ENCODE data around the gene SSR4. TPM values are rescaled to one million over a fixed set of nuclear protein-coding genes. Genes with fewer than 3 reads are reported as not detected.

Gene SSR4
- total RNA-seq, 1 donor: 156 TPM

DNA sequence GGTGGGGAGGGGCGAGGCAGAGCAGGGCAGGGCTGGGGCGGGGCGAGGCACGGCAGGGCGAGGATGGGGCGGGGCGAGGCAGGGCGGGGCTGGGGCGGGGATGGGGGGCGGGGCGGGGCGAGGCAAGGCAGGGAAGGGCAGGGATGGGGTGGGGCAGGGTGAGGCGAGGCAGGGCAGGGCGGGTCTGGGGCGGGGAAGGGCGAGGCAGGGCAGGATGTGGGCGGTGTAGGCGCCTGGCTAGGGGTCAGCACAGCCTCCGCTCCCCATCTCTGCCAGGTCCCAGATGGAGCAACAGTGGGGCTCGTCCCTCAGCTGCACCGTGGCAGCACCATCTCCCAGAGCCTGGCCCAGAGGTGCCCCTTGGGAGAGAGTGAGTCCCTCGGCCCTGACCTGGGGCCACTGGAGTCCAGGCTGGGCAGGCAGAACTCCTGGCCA is 17.8 kb upstream of the SSR4 start:
- Histone ChIP-seq H3K36me3 (ENCODE audit: insufficient read depth, low read length) (no peaks in the 10 kb centered on the region), H2AFZ (ENCODE audit: low read length) (no peak overlapping the region), H3K4me3 (ENCODE audit: insufficient read depth, low read length) (no peak overlapping the region), H3K4me2 (ENCODE audit: insufficient read depth, low read length) (no peak overlapping the region), H3K4me1 (ENCODE audit: insufficient read depth, low read length) (peaks cover 2% of the 10 kb centered on the region), H3K79me2 (ENCODE audit: insufficient read depth, low read length) (no peaks in the 10 kb centered on the region), H3K27me3 (ENCODE audit: insufficient read depth, low read length) (no peaks in the 10 kb centered on the region), H3K9me3 (ENCODE audit: low read depth, low read length) (no peaks in the 10 kb centered on the region), H3K27ac (ENCODE audit: low read depth, low read length) (no peak overlapping the region), H4K20me1 (ENCODE audit: insufficient read depth, low read length) (no peaks in the 10 kb centered on the region)
- TF ChIP-seq, protein P1, sequence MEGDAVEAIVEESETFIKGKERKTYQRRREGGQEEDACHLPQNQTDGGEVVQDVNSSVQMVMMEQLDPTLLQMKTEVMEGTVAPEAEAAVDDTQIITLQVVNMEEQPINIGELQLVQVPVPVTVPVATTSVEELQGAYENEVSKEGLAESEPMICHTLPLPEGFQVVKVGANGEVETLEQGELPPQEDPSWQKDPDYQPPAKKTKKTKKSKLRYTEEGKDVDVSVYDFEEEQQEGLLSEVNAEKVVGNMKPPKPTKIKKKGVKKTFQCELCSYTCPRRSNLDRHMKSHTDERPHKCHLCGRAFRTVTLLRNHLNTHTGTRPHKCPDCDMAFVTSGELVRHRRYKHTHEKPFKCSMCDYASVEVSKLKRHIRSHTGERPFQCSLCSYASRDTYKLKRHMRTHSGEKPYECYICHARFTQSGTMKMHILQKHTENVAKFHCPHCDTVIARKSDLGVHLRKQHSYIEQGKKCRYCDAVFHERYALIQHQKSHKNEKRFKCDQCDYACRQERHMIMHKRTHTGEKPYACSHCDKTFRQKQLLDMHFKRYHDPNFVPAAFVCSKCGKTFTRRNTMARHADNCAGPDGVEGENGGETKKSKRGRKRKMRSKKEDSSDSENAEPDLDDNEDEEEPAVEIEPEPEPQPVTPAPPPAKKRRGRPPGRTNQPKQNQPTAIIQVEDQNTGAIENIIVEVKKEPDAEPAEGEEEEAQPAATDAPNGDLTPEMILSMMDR (IDR thresholded peaks at IDR 0.05; ENCODE audit: extremely low read depth, low read depth, low read length): no peak
- DNase-seq (ENCODE audit: insufficient read length, low spot score, missing footprints): no peak

DNA sequence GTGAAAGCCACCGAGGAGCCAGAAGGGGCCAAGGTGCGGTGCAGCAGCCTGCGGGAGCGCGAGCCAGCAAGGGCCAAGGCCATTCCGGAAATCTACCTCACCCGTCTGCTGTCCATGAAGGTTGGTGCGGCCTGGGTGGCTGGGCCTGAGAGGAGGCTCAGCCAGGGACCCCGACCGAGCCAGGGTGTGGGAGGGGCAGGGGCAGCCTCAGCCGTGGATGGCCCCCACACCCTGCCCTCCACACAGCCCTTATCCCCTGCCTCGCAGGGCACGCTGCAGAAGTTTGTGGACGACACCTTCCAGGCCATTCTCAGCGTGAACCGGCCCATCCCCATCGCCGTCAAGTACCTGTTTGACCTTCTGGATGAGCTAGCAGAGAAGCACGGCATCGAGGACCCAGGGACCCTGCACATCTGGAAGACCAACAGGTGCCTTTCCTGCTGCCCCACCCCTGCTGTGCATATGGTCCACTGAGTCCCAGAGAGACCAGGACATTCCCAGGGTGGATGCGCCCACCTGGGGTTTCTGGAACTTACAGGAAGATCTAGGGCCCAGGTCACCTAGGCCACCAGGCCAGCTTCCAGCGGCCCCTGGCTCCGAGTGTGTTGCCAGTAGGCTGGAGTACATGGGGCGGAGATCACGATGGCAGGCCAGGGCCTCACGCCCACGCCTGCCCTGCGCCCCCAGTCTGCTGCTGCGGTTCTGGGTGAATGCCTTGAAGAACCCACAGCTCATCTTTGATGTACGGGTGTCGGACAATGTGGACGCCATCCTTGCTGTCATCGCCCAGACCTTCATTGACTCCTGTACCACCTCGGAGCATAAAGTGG is 17.0 kb upstream of the SSR4 start:
- TF ChIP-seq, protein P1 (IDR thresholded peaks at IDR 0.05; ENCODE audit: extremely low read depth, low read depth, low read length): no peak
- peak; percentile 91 for DNase-seq (ENCODE audit: insufficient read length, low spot score, missing footprints)
- H3K4me1 ChIP-seq (ENCODE audit: insufficient read depth, low read length): peaks cover 2% of the 10 kb centered on the region

DNA sequence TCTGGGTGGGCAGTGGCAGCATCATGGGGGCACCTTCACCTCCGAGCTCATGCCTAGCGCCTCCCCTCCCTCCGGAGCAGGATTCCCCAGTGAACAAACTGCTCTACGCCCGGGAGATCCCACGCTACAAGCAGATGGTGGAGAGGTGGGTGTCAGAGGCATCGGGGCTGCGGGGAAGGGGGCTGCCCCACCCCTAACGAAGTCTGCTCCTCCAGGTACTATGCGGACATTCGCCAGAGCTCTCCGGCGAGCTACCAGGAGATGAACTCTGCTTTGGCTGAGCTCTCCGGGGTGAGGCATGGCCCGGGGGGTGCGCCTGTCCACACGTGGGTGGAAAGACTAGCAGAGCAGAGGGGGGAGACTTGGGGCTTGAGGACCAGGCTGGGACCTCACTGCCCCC is 16.3 kb upstream of the SSR4 start:
- no peaks in the 10 kb centered on the region for H3K9me3 ChIP-seq (ENCODE audit: low read depth, low read length)
- H3K79me2 ChIP-seq (ENCODE audit: insufficient read depth, low read length): no peaks in the 10 kb centered on the region
- no peaks in the 10 kb centered on the region for H4K20me1 ChIP-seq (ENCODE audit: insufficient read depth, low read length)
- H3K27me3 ChIP-seq (ENCODE audit: insufficient read depth, low read length): no peaks in the 10 kb centered on the region
- DNase-seq (ENCODE audit: insufficient read length, low spot score, missing footprints): peak; percentile 93
- H3K4me2 ChIP-seq (ENCODE audit: insufficient read depth, low read length): no peak overlapping the region
- TF ChIP-seq, protein P1 (IDR thresholded peaks at IDR 0.05; ENCODE audit: extremely low read depth, low read depth, low read length): no peak
- H3K4me1 ChIP-seq (ENCODE audit: insufficient read depth, low read length): peaks cover 2% of the 10 kb centered on the region
- no peaks in the 10 kb centered on the region for H3K36me3 ChIP-seq (ENCODE audit: insufficient read depth, low read length)
- no peak overlapping the region for H3K27ac ChIP-seq (ENCODE audit: low read depth, low read length)
- no peak overlapping the region for H3K4me3 ChIP-seq (ENCODE audit: insufficient read depth, low read length)
- H2AFZ ChIP-seq (ENCODE audit: low read length): no peak overlapping the region

More for the DNA sequence above, 17.0 kb upstream of the SSR4 start:
- H3K4me3 ChIP-seq (ENCODE audit: insufficient read depth, low read length): no peak overlapping the region
- H4K20me1 ChIP-seq (ENCODE audit: insufficient read depth, low read length): no peaks in the 10 kb centered on the region
- H3K79me2 ChIP-seq (ENCODE audit: insufficient read depth, low read length): no peaks in the 10 kb centered on the region
- no peak overlapping the region for H3K27ac ChIP-seq (ENCODE audit: low read depth, low read length)
- no peaks in the 10 kb centered on the region for H3K36me3 ChIP-seq (ENCODE audit: insufficient read depth, low read length)
- no peaks in the 10 kb centered on the region for H3K27me3 ChIP-seq (ENCODE audit: insufficient read depth, low read length)
- H2AFZ ChIP-seq (ENCODE audit: low read length): no peak overlapping the region
- no peaks in the 10 kb centered on the region for H3K9me3 ChIP-seq (ENCODE audit: low read depth, low read length)
- H3K4me2 ChIP-seq (ENCODE audit: insufficient read depth, low read length): no peak overlapping the region

GRCh38 chrX:153778684-153779101 is 15.8 kb upstream of the SSR4 start:
- Histone ChIP-seq H4K20me1 (ENCODE audit: insufficient read depth, low read length) (no peaks in the 10 kb centered on the region), H3K79me2 (ENCODE audit: insufficient read depth, low read length) (no peaks in the 10 kb centered on the region), H3K9me3 (ENCODE audit: low read depth, low read length) (no peaks in the 10 kb centered on the region), H3K4me3 (ENCODE audit: insufficient read depth, low read length) (no peak overlapping the region), H3K27ac (ENCODE audit: low read depth, low read length) (no peak overlapping the region), H3K36me3 (ENCODE audit: insufficient read depth, low read length) (no peaks in the 10 kb centered on the region), H3K4me1 (ENCODE audit: insufficient read depth, low read length) (peaks cover 2% of the 10 kb centered on the region), H3K4me2 (ENCODE audit: insufficient read depth, low read length) (no peak overlapping the region), H3K27me3 (ENCODE audit: insufficient read depth, low read length) (no peaks in the 10 kb centered on the region), H2AFZ (ENCODE audit: low read length) (no peak overlapping the region)
- TF ChIP-seq, protein P1 (IDR thresholded peaks at IDR 0.05; ENCODE audit: extremely low read depth, low read depth, low read length): no peak
- peak; percentile 89 for DNase-seq (ENCODE audit: insufficient read length, low spot score, missing footprints)

All from osteoblast (primary cell).